ENCODE results near the gene NRIP3. TPM values are rescaled to one million over a fixed set of nuclear protein-coding genes. Genes with fewer than 3 reads are reported as not detected.

NRIP3 gene
- polyA plus RNA-seq, 3 donors = 0.28 to 4.8 (median 1.0) TPM

DNA sequence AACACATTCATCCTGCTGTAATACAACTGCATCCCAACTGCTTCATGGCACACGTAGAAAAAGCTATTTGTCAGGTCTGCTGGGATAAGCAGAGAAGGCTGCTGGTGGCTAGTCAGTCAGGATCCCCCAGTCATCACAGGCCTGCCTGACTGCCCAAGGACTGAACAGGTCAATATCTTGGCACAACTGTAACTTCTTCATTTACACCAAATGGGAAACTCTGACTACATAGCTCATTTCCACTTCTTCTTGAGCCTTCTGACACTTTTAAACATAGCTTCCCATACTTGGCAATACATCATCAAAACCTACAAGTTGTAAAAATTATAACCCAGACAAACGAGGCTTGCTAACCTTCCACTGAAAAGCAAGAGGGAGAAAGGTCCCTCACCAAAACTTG, 42.4 kb downstream of the NRIP3 start:
- peaks cover 64% of the 10 kb centered on the region for H3K79me2 ChIP-seq (ENCODE audit: insufficient read depth, low read length)
- no peaks in the 10 kb centered on the region for H3K9me3 ChIP-seq (replicated peaks in 1 of 2; ENCODE audit: control insufficient read depth in 1 of 2, insufficient read depth in 1 of 2, low read length in 2 of 2)
- DNase-seq = no peak
- TF ChIP-seq CTCF (IDR thresholded peaks at IDR 0.05) = no peak
- no peak overlapping the region for H3K4me2 ChIP-seq (replicated peaks; ENCODE audit: extremely low read depth, low read length, poor library complexity, severe bottlenecking)
- H3K4me1 ChIP-seq (ENCODE audit: control insufficient read depth in 1 of 2, insufficient read depth in 2 of 2, low read length in 2 of 2) = peaks cover 21 to 26% of the 10 kb centered on the region in 2 donors
- no peak overlapping the region for H3K9ac ChIP-seq (ENCODE audit: insufficient read depth, low read length, poor library complexity, severe bottlenecking)
- Mint-ChIP-seq H3K4me3 (no peak overlapping the region), H3K27me3 (ENCODE audit: low read depth in 3 of 3) (peaks cover 0 to 5% (median 0%) of the 10 kb centered on the region in 3 donors), H3K27ac (peak overlapping the region in 4 of 7 donors; percentile 38 to 85 (median 64)), H3K4me1 (peaks cover 33% of the 10 kb centered on the region), H3K9me3 (no peaks in the 10 kb centered on the region), H3K36me3 (peaks cover 14 to 26% of the 10 kb centered on the region in 2 donors)
- WGBS (ENCODE audit: insufficient coverage) = 100% methylated on average over 1 of the region's 2 CpGs
- intact Hi-C loops (cut with micrococcal nuclease) = loop anchor here (5.0 to 10.0 kb wide), 3 partner anchors 53 to 287 kb away; partner anchors contain the start of genes RPL27A (in 1 of the 2) and TRIM66 (in 1 of the 2)
- no peak overlapping the region for H3K4me3 ChIP-seq (replicated peaks in 1 of 3; ENCODE audit: low read depth in 2 of 3, low read length in 3 of 3)
- peak overlapping the region in 1 of 2 donors; percentile 54 for H3K27ac ChIP-seq (ENCODE audit: low read depth in 1 of 2, low read length in 2 of 2)
- H3K27me3 ChIP-seq (ENCODE audit: control insufficient read depth in 2 of 2, insufficient read depth in 2 of 2, low read length in 2 of 2) = no peaks in the 10 kb centered on the region
- H4K20me1 ChIP-seq (ENCODE audit: insufficient read depth, low read length) = peaks cover 35% of the 10 kb centered on the region
- H2AFZ ChIP-seq (ENCODE audit: insufficient read depth, low read depth, low read length, poor library complexity, severe bottlenecking) = no peak overlapping the region
- peaks cover 11 to 25% of the 10 kb centered on the region in 2 donors for H3K36me3 ChIP-seq (replicated peaks in 1 of 2; ENCODE audit: control insufficient read depth in 1 of 2, insufficient read depth in 2 of 2, low read length in 2 of 2)

DNA sequence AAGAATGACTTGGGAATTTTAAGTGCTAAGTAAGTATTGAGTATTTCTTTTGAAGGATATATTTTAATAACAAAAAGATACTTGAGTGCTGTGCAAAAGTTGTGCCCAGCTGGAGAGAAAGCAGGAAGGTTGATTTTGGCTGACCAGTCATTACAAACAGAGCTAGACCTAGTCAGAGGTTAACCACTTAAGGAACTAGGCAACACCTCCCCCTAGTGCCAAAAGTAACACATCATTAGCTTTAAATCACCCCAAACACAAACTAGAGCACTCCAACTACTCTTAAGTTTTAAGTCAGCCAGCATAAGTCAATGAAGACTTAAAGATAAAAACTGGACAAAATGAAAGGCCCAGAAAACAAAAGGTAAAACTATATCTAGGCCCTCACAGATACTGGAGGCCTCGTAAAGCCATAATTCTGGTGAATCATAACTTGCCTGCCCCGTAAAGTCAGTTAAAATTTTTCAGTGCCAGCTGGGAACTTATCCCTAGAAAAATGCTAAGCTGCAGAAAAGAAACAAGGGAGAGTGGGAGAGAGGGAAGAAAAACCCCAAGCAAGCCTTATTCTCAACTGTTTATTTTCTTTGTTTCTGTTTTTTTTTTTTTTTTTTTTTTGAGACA, 44.1 kb downstream of the NRIP3 start:
- peak; percentile 77 for TF ChIP-seq CTCF (IDR thresholded peaks at IDR 0.05)
- Histone ChIP-seq H3K27me3 (ENCODE audit: control insufficient read depth in 2 of 2, insufficient read depth in 2 of 2, low read length in 2 of 2) (no peaks in the 10 kb centered on the region), H3K9ac (ENCODE audit: insufficient read depth, low read length, poor library complexity, severe bottlenecking) (no peak overlapping the region), H3K79me2 (ENCODE audit: insufficient read depth, low read length) (peaks cover 64% of the 10 kb centered on the region), H3K27ac (ENCODE audit: low read depth in 1 of 2, low read length in 2 of 2) (peak overlapping the region in 1 of 2 donors; percentile 32), H3K4me3 (replicated peaks in 1 of 3; ENCODE audit: low read depth in 2 of 3, low read length in 3 of 3) (no peak overlapping the region), H3K9me3 (replicated peaks in 1 of 2; ENCODE audit: control insufficient read depth in 1 of 2, insufficient read depth in 1 of 2, low read length in 2 of 2) (no peaks in the 10 kb centered on the region), H3K4me2 (replicated peaks; ENCODE audit: extremely low read depth, low read length, poor library complexity, severe bottlenecking) (no peak overlapping the region), H3K4me1 (ENCODE audit: control insufficient read depth in 1 of 2, insufficient read depth in 2 of 2, low read length in 2 of 2) (peaks cover 14 to 17% of the 10 kb centered on the region in 2 donors), H2AFZ (ENCODE audit: insufficient read depth, low read depth, low read length, poor library complexity, severe bottlenecking) (no peak overlapping the region), H3K36me3 (replicated peaks in 1 of 2; ENCODE audit: control insufficient read depth in 1 of 2, insufficient read depth in 2 of 2, low read length in 2 of 2) (peaks cover 26 to 42% of the 10 kb centered on the region in 2 donors), H4K20me1 (ENCODE audit: insufficient read depth, low read length) (peaks cover 40% of the 10 kb centered on the region)
- Mint-ChIP-seq H3K4me3 (no peak overlapping the region), H3K27ac (peak overlapping the region in 3 of 7 donors; percentile 28 to 68 (median 50)), H3K4me1 (peaks cover 24% of the 10 kb centered on the region), H3K36me3 (peaks cover 27 to 44% of the 10 kb centered on the region in 2 donors), H3K27me3 (ENCODE audit: low read depth in 3 of 3) (peaks cover 0 to 3% (median 0%) of the 10 kb centered on the region in 3 donors), H3K9me3 (no peaks in the 10 kb centered on the region)
- DNase-seq = peak; percentile 56 to 68 (median 64)
- intact Hi-C loops (cut with micrococcal nuclease) = loop anchor here (5.0 to 10.0 kb wide), 3 partner anchors 55 to 285 kb away; partner anchors contain the start of genes RPL27A (in 1 of the 2) and TRIM66 (in 1 of the 2)
- WGBS (ENCODE audit: insufficient coverage) = 0% methylated on average over 1 of the region's 2 CpGs

Data from CD14-positive monocyte (primary cell).